Stimulated activated CD4-positive, alpha-beta T cell treated with anti-CD3 and anti-CD28 coated beads, Interleukin-1b, Interleukin-23, amount 100 ng/mL, for 4 hours (primary cell): ENCODE data around the gene RMND1.
"Not testable (repeated sequence)": the region's sequence is repeated elsewhere in the genome, so short reads cannot be mapped to it uniquely, and the experiment has no call there.

ENCODE experiments used
- DNase-seq, 2 donors: peaks; one replicate each; pipeline ENCODE4 v3.0.0-alpha.2; 2020; ENCODE audit warnings: low read depth in 2 of 2

RMND1 gene

DNA sequence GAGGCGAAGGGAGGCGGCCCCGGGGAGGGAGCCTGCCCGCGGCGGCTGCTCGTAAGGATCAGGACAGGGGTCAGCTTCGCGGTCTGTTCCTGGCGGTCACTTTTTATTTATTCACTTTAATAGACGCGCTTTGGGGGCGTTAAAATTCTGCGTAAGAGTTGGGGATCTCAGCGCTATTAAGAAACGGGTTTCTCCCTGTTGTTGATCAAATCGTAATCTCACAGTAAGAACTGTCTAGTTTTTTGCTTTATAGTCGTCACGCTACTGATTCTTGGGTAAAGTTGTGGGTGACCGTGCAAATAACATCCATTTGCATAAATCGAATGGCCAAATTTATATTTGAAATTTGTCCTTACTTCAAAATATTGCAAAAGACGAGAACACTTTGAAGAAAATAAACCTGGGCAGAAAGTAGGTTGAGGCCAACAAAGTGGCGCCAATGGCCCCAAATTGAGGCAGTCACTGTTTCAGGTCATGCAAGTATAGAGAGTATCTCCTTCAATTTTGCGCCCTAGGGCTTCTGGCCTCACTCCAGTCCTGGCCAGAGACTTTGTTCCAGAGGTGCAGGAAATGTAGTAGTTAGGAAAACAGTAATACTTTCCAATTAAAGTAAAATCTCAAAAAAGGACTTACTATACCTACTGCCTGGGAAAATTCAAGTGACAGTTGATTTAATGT is 963 bp upstream of the RMND1 start:
- DNase-seq, result no peak

DNA sequence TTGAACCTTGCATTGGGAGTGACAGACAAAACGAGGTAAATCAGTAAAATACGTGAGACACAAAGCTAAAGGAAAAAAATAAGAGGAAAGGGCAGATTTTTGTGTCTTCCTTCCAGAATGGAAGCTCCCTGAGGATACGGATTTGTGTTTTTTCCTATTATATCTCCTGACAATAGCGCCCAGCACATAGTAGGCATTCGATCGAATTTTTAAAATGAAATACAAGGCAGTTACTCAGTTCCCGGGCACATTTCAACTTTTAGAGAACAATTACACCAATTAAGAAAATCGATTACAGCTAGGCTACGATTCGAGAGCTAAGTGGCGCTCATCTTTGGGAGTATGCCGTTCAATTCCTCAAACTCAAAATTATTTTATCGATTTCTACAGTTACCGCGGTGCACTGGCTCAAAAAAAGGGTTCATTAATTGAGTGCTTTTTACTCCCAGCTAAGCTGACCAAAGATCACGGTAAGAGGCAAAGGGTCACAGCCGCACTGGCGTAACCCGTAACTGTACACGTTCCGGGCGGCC is 443 bp downstream of the RMND1 start:
- no peak for DNase-seq

DNA sequence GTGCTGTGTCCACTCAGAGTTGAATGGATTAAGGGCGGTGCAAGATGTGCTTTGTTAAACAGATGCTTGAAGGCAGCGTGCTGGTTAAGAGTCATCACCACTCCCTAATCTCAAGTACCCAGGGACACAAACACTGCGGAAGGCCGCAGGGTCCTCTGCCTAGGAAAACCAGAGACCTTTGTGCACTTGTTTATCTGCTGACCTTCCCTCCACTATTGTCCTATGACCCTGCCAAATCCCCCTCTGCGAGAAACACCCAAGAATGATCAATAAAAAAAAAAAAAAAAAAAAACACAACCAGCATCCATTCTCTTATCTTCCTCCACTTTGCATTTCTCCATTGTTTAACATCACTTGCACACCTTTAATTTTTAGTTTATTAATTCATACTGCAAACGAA is 998 bp downstream of the RMND1 start:
- DNase-seq, result not testable (repeated sequence)

DNA sequence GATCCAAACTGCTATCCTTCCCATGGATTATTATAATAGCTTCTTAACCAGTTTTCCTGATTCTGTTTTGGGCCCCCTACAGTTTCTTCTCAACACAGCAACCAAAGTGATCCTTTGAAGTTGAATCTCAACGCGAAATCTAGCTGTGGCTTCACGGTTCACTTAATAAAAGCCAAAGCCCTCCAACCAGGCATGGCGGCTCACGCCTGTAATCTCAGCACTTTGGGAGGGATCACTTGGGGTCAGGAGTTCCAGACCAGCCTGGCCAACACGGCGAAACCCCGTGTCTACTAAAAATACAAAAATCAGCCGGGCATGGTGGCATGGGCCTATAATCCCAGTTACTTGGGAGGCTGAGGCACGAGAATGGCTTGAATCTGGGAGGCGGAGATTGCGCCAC is 3.3 kb downstream of the RMND1 start:
- no peak for DNase-seq

DNA sequence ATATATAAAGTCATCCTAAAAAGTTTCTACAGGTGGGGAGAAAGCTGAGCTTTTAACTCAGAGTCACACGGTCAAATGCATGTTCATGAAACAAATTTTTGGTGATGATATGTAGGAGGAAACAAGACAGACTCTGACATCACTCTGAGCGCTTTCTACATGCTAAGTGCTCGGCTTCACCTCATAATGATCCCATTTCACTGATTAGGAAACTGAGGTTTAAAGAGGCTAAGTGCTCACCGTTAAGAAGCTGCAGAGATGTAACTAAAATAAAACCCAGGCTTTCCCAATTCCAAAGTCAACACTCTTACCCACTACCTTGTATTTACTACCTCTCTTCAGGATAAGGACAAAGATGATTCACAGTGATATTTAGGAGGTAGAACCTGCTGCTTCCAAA is 4.7 kb downstream of the RMND1 start:
- no peak for DNase-seq

DNA sequence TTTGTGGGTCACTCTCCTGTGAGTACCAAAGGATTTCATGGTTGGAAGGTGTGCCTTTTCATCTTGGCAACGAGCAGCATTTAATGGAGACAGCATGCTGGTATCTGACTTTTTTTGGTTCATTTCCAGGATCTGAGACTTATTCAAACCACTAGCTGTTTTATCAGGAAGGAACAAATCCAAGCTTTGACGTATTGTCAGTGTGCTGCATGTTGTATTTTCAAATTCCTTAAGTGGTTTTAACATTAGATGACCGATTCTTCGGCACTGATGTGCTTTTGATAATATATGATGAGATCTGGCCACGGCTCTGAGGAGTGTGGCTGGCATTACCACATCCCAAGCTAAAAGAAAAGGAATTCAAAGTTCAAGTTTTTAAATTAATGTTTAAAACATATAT is 6.4 kb downstream of the RMND1 start:
- no peak for DNase-seq

DNA sequence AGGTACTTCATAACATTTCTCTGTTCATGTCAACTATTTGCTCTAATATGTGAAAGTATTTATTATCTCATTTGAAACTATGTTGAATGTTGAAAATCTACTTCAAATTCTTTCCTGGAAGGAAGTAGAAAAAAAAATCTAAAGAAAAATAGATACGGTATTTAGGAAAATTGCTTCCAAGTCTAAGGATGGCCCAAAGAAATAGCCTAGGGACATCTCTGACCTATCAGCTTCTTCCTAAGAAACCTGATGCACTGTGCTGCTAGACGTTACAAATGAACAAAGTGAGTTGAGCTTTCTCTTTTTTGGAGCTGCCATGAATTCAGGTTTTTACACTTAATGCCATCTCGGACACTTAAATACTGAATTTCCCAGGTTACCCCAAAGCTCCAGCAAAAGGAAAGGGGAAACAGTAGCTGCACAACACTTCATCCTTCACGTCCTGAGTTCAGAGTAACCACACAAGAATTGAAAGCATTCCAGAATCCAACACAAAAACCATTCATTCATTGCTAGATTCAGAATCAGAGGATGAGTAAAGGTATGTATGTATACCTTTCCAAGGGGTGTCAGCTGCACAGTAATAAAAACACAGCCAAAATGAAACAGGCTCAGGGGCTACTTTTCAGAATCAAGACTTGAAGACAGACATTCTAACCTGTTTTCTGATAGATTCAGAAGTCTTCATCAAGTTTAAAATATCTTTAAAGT is 7.9 kb downstream of the RMND1 start:
- DNase-seq, result no peak

DNA sequence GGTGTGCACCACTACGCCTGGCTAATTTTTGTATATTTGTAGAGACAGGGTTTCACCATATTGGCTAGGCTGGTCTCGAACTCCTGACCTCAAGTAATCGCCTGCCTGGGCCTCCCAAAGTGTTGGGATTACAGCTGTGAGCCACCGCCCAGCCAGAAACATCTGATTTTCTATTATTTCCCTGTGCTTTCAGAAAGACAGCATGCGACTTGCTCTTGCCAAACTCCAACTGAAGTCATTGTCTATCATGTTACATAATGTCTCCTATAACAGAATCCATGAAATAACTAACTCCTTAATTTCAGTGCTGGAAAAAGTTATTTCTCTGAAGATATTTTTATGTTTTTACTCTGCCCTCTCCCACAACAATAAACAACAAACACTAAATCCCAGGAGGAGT is 8.5 kb downstream of the RMND1 start:
- no peak for DNase-seq

DNA sequence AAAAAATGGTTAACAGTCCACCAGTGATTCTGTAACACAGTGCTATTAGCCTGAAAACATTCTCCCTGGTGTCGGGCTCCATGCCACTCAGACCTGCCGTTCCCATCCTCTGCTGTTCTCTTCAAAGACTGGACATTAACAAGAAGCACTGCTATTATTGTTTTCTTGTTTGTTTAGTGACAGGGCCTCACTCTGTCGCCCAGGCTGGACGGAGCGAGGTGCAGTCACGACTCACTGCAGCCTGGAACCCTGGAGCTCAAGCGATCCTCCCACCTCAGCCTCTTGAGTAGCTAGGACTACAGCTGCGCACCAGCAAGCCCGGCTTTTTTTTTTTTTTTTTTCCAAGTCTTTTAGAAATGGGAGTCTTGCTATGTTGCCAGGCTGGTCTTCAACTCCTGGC is 9.6 kb downstream of the RMND1 start:
- DNase-seq, result no peak

DNA sequence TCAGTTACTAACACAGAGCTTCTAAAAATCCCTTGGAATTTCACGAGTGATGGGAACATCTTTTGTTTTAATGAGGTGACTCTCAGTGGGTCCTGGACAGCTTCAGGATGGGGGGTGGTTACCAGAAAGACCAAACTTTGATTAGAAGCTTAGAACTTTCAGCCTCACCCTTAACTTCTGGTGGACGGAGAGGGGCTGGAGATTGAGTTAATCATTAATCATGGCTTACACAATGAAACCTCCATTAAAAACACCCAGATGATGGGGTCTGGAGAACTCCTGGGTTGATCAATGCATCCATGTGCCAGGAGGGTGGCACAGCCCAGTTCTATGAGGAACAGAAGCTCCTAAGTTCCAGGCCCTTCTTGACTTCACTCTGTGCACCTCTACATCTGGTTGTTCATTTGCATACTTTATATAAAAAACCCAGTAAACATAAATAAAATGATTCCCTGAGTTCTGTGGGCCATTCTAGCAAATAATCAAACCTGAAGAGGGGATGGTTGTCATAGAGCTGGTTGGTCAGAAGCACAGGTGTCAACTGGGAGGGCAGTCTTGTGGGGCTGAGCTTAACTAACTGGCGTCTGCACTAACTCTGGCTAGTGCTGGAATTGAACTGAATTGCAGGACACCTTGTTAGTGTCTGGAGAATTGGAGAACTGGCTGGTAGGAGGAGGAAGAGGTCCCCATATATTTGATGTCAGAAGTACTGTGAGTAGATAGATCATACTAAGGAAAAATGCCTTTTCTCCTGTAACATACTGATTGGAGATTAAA is 10.3 kb downstream of the RMND1 start:
- no peak for DNase-seq

DNA sequence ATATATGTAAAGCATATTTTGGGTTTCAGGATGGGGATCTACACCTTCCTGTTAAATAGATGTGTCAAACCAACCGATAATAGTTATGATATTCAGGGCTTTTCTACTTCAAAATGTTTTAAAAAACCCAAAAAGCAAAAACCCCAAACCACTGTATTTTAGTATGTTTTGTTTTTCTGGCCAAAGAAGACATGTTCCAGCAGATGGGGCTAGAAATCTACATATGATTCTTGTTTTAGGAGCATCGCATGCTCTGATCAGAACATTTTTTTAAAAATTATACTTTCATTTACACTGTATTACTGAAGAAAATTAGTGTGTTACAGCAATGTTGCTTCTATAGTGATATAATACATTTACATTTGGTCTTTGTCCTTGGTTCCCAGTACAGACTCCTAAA is 11.0 kb downstream of the RMND1 start:
- DNase-seq, result no peak

DNA sequence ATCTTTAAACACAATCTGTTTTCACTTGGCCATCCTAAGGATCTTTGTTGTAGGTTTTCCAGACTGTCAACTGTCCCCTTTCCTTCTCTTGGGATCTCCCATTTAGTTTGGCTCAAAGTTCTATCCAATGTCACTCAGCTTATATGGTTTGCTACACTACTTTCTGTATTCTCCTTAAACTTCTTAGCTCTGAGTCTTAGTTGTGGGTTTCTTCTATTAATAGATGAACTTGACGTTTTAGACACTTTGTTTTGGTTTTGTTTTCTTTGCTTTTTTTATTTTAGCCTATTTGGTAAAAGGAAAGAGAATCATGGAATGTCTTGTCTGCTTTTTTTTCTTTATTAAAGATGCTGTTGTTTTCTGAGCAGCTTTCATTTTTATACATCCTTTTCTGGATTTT is 11.4 kb downstream of the RMND1 start:
- DNase-seq, result no peak

DNA sequence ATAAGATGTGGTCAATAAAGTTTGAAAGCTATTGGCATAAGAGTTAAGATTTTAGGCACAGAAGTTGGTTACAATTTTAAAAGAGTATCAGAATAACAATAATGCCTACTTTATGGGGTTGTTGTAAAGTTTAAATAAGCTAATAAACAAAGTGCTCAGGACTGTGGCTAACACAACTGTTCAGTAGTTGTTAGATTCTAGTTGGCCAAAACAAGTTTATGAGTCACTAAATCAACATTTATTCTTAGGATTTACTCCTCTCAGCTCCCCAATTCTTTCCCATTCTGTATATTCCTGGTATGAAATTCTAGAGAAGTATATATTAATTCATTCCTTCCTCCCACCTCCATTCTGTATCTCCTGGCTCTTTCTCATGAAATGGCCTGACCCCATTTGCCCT is 14.5 kb downstream of the RMND1 start:
- no peak for DNase-seq

DNA sequence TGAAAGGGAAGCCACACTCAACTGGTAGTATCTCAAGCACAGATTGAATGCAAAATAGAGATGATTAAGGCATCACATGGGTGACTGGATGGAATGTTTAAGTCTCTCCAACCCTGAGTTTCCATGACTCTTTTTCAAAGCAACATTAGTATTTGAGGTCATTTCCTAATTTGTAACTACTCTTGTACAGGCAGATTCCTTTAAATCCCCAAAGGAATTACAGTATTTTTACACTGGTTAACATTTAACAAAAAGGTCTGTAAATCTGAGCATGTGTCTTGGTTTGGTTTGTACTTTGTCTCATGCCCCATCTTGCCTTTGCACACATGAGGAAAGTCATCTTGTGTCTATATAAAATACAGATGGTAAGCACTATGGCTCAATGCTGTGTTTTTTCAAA is 15.1 kb downstream of the RMND1 start:
- no peak for DNase-seq

DNA sequence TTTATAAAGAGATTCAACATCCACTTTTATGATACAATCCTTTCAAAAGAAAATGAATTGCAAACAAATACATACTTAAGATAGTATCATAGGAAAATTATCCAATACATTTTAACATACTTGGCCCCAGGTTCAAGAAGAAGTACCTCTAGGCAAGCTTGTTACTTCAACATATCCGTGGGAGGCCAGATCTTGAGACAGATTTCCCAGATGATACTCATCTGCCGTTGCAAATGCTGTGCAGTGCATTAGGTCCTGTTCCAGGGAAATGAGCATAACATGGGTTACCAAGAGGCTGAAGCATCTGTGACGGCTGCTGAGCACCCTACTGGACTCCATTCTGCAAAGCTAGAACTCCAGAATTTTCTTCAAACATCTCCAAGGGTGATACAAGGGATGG is 15.6 kb downstream of the RMND1 start:
- no peak for DNase-seq

DNA sequence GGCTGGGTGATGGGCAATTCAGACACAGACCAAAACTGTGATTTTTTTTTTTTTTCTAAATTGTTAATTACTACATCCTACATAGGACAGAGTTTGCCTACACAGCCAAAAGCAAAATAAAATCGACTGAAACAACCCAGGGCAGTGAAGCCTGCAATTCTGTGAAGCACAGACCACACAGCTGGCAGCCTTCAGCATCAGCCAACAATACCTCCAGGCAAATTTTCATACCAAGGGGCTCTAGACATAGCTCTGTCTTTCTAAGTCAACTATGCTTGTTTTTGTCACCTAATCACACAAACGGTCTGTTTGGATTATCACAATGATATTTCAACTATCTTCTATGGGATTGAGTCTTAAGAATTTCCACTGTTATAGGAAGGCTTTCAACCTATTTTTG is 17.6 kb downstream of the RMND1 start:
- DNase-seq, result no peak

DNA sequence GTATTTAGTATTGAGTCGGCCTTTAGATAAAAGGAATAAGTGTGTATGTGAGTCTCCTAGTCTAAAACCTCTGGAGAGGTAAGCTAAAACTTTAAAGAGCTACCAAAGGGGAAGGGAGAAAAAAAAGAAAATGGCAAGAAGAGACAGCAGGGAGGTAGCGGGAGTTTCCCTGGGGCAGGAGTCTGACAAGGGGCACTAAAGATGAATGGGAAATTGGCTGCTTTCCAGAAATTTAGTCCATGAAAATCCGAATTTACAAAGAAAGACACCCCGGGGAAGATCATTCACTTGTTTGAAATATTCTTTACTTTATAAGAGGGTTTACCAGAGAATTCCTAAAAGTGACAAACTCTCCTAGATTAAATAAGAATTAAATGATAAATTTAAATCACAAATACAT is 19.3 kb downstream of the RMND1 start:
- DNase-seq, result no peak

DNA sequence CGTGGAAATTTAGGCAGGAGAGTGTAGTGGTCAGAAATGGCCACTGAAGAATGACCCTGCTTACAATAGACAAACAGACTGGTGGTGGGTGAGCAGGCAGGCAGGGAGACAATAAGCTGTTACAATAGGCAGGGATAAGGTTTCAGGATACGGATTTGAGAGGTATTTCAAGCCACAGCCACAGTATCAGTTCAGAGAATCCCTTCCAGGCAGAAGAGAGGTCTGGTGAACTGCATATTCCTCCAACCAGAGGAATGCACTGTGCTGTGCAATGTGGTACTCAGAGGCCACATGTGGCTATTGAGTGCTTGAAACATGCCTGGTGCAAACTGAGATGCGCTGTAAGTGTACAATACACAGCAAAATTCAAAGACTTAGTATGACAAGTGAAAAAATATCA is 20.6 kb downstream of the RMND1 start:
- no peak for DNase-seq

DNA sequence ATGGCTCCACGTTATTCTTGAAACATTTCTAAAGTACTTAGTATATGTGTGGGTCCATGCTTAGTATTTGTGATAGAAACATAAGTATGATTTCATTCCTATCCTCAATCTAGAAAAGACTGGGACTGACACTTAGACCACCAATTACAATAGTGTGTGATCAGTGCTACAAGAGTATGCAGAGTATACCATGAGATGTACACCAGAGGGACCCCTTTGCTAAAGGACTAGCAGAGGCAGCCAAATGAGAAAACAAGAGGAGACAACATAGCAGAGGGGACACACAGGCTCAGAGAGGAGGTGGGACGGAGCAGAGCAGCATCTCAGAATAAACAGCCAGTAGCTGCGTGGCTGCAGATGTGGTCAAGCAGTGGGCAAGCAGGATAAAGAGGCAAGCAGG is 21.0 kb downstream of the RMND1 start:
- DNase-seq, result no peak

DNA sequence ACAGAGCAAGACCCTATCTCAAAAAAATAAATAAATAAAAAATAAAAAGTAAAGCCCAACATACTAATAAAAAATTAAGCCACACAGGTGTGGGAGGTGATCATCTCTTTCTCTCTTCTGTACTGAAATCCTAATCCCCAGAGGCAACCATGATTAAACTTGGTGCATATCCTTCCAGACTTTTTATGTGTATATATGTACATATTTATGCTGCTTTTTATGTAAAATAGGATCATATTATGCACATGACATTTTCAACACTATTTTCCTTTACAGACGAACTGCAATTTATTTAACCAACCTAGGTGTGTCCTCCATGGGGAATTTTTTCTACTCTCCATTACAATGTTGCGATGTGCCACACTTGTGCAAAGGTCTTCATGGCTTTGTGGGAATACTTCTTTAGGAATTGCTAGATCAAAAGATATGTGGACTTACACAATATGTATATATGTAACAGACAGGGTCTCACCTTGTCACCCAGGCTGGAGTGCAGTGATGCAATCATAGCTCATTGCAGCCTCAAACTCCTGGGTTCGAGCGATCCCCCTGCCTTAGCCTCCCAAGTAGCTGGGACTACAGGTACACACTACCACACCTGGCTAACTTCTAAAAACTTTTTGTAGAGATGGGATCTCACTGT is 23.7 kb downstream of the RMND1 start:
- DNase-seq, result no peak

DNA sequence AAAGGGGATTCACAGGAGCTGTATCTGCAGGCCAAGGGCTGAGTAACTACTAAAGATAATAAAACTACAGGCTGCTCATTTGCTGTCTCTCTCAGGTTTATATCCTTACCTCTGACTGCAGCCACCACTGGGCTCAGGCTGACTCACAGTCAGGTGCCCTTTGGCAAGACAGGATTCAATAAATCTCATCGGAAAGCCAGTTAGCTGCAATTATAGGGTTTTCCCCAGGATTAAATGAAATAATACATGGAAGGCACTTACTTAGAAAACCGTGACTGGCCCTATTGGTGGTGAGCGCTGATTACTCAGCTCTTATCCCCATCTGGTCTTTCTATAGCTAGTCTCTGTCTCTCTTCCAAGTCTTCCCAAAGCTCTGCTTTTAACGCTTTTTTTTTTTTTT is 26.4 kb downstream of the RMND1 start:
- no peak for DNase-seq

DNA sequence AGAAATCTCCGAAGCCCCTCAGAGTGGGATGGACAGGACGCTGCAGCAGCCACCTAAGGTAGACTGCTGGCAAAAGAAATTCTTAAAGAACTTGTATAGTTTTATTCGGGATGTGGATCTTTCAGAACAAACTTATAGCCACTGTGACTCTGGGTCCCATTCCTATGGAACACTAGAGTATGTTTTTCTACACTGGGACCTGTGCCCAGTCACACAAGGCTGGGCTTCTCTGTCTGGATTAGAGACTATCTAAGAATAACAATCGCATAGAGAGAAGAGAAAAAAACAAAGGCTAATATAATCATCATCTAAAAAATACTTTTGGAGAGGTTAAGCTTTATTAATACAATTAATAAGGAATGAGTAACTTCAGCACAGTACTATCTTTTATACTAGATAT is 28.9 kb downstream of the RMND1 start:
- DNase-seq, result no peak
